Type B pancreatic cell (in vitro differentiated cells): ENCODE results near the gene TMEM255B. TPM values are rescaled to one million over a fixed set of nuclear protein-coding genes. Genes with fewer than 3 reads are reported as not detected.
A peak's percentile ranks its signal among the peaks of the same experiment; 100 is the strongest.
"Not testable (repeated sequence)": the region's sequence is repeated elsewhere in the genome, so short reads cannot be mapped to it uniquely, and the experiment has no call there.

Experiments used
- DNase-seq: peaks from one replicate; pipeline ENCODE4 v3.0.0; 2021; ENCODE audit warnings: mixed read lengths; ENCODE audit not compliant: unreplicated experiment; ENCODE audit errors: extremely low spot score
- H3K27ac Mint-ChIP-seq: 2 replicates; pipeline ENCODE4 v1.8.0; 2021; ENCODE audit warnings: mild to moderate bottlenecking, mixed read lengths
- H3K27me3 Mint-ChIP-seq: 2 replicates; pipeline ENCODE4 v1.8.0; 2021; ENCODE audit warnings: mixed read lengths
- H3K36me3 Mint-ChIP-seq: 2 replicates; pipeline ENCODE4 v1.8.0; 2021; ENCODE audit warnings: mixed read lengths
- H3K4me1 Mint-ChIP-seq: one replicate; pipeline ENCODE4 v1.8.0; 2021; ENCODE audit warnings: mixed read lengths; ENCODE audit not compliant: unreplicated experiment
- H3K4me3 Mint-ChIP-seq: 2 replicates; pipeline ENCODE4 v1.8.0; 2021; ENCODE audit warnings: mild to moderate bottlenecking, mixed read lengths
- H3K9me3 Mint-ChIP-seq: 2 replicates; pipeline ENCODE4 v1.8.0; 2021; ENCODE audit warnings: mixed read lengths
- total RNA-seq: library from RNA; stranded (reverse); gene quantifications from 2 replicates; pipeline ENCODE4 v1.2.1, GENCODE V29; 2021; ENCODE audit warnings: low replicate concordance
- TF ChIP-seq, protein P1 (sequence below): fragments of 200-600 bp; sonication (generic); conservative IDR thresholded peaks from 2 replicates; pipeline ENCODE4 v1.5.0; 2021; ENCODE audit warnings: antibody characterized with exemption, mild to moderate bottlenecking

The TMEM255B gene
- total RNA-seq, 1 donor from 2014 or later = 0.92 TPM

DNA sequence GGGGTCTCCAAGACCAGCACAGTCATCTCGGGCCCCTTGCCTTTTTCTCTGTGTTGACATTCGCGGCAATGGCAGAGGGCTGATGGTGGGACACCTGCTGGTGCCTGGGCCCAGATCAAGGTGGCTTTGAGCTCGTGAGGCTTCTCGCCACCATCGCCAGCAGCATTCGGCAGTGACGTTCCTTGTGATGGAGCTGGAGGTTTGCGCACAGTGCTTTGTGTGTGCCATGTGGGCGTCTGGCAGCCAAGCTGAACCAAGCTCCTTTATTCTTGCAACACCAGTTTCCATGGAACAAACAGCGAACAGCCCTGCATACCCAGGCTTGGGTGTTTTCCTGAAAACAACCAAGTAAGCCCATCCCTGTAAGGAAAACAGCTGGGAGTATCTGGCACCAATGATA lies 9.1 kb upstream of the TMEM255B start:
- TF ChIP-seq, protein P1, sequence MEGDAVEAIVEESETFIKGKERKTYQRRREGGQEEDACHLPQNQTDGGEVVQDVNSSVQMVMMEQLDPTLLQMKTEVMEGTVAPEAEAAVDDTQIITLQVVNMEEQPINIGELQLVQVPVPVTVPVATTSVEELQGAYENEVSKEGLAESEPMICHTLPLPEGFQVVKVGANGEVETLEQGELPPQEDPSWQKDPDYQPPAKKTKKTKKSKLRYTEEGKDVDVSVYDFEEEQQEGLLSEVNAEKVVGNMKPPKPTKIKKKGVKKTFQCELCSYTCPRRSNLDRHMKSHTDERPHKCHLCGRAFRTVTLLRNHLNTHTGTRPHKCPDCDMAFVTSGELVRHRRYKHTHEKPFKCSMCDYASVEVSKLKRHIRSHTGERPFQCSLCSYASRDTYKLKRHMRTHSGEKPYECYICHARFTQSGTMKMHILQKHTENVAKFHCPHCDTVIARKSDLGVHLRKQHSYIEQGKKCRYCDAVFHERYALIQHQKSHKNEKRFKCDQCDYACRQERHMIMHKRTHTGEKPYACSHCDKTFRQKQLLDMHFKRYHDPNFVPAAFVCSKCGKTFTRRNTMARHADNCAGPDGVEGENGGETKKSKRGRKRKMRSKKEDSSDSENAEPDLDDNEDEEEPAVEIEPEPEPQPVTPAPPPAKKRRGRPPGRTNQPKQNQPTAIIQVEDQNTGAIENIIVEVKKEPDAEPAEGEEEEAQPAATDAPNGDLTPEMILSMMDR = no peak
- Mint-ChIP-seq H3K27ac (no peak overlapping the region), H3K4me1 (peaks cover 4% of the 10 kb centered on the region), H3K9me3 (no peaks in the 10 kb centered on the region), H3K36me3 (no peaks in the 10 kb centered on the region), H3K27me3 (peaks cover 3% of the 10 kb centered on the region), H3K4me3 (no peak overlapping the region)
- DNase-seq = no peak

DNA sequence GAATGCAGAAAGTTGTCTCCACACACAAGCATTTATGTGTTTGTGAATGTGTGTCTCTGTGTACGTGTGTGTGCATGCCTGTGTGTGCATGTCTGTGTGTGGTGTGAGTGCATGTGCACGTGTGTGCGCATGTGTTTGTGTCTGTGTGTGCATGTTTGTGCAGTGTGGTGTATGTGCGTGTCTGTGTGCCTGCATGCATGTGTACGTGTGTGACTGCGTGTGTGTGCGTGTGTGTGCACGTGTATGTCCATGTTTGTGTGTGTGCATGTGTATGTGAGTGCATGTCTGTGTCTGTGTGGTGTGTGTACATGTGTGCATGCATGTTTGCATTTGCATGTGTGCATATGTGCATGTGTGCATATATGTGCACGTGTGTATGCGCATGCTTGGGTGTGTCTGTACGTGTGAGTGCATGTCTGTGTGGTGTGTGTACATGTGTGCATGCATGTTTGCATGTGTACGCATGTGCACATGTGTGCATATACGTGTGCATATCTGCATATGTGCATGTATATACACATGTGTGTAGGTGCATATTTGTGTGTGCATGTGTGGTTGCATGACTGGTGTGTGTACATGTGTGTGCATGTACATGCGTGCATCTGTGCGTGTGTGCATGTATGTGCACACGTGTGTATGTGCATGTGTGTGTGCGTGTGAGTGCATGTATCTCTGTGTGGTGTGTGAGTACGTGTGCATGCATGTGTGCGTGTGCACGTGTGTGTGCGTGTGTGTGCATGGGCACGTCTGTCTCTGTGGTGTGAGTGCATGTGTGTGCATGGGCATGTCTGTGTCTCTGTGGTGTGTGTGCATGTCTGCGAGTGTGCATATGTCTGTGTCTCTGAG lies 8.2 kb upstream of the TMEM255B start:
- Mint-ChIP-seq H3K4me3 (no peak overlapping the region), H3K9me3 (no peaks in the 10 kb centered on the region), H3K4me1 (peaks cover 4% of the 10 kb centered on the region), H3K27ac (peak overlapping the region; percentile 30), H3K27me3 (peaks cover 3% of the 10 kb centered on the region), H3K36me3 (no peaks in the 10 kb centered on the region)
- DNase-seq = no peak
- TF ChIP-seq, protein P1 = no peak

DNA sequence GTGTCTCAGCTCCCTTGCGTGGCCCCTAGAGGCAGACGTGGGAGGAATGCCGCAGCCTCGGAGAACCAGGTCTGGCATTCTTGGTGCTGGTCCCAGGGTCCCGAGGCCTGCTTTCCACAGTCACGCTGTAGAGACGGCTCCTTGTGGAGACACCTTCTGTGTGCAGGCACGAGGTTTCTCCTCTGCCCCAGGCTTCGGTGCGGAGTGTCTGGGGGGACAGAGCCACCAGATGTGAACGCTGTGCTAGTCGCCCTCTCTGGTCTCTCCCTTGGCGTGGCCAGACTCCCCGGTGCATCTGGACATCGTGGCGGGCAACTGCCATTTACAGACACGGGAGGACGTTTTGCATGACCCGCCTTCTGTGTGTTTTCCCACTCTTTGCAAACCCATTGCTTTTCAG lies 7.5 kb upstream of the TMEM255B start:
- Mint-ChIP-seq H3K27me3 (peaks cover 3% of the 10 kb centered on the region), H3K36me3 (no peaks in the 10 kb centered on the region), H3K9me3 (no peaks in the 10 kb centered on the region), H3K4me1 (no peaks in the 10 kb centered on the region), H3K27ac (no peak overlapping the region), H3K4me3 (no peak overlapping the region)
- TF ChIP-seq, protein P1 = no peak
- no peak for DNase-seq

DNA sequence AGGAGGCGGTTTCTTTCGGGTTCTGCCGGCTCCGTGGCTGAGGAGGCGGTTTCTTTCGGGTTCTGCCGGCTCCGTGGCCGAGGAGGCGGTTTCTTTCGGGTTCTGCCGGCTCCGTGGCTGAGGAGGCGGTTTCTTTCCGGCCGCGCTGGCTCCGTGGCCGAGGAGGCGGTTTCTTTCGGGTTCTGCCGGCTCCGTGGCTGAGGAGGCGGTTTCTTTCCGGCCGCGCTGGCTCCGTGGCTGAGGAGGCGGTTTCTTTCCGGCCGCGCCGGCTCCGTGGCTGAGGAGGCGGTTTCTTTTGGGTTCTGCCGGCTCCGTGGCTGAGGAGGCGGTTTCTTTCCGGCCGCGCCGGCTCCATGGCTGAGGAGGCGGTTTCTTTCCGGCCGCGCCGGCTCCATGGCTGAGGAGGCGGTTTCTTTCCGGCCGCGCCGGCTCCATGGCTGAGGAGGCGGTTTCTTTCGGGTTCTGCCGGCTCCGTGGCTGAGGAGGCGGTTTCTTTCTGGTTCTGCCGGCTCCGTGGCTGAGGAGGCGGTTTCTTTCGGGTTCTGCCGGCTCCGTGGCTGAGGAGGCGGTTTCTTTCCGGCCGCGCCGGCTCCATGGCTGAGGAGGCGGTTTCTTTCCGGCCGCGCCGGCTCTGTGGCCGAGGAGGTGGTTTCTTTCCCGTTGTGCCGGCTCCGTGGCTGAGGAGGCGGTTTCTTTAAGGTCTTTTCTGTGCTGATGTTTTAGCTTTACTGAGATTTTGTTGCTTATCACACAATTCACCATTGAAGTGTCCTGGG lies 6.6 kb upstream of the TMEM255B start:
- not testable (repeated sequence) for H3K4me1 Mint-ChIP-seq, H3K27me3 Mint-ChIP-seq, H3K9me3 Mint-ChIP-seq, H3K4me3 Mint-ChIP-seq, DNase-seq, H3K27ac Mint-ChIP-seq, H3K36me3 Mint-ChIP-seq

DNA sequence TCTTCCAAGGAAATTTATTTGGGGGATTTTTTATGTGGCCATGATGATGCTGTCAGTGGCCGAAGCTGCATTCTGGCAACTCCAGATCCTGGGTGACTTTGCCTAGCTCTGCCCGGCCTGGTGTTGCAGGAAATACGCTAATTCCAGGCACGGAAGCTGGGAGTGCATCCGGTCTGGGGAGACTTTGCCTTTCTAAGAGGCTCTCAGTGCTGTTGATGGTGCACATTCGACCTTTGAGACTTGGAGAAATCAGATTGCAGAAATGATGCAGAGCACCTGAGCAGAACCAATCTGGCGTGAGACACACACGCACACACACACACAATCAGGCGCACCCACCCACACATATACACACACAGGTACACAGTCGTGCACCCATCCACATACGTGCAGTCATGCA lies 5.9 kb upstream of the TMEM255B start:
- Mint-ChIP-seq H3K27me3 (peaks cover 10% of the 10 kb centered on the region), H3K4me1 (no peaks in the 10 kb centered on the region), H3K4me3 (no peak overlapping the region), H3K9me3 (no peaks in the 10 kb centered on the region), H3K36me3 (peaks cover 4% of the 10 kb centered on the region), H3K27ac (no peak overlapping the region)
- no peak for DNase-seq
- TF ChIP-seq, protein P1 = no peak

DNA sequence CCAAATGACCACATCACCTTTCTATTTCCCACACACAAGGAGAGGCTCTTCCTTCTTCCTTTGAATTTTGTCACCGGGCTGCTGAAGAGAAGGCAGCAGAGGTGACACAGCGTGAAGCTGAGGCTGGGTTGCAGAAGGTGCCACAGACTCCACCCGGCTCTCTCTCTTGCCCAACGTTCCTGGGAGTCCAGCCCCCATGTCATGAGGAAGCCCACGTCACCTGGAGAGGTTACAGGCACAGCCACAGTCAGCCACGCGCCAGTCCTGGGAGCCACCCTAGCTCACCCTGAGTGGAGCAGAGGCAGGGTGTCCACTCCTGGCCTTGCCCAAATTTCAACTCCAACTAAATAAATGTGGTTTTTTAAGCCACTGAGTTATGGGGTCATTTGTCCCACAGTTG lies 4.8 kb upstream of the TMEM255B start:
- no peak for DNase-seq
- TF ChIP-seq, protein P1 = no peak
- H3K27ac Mint-ChIP-seq = no peak overlapping the region
- H3K27me3 Mint-ChIP-seq = peaks cover 15% of the 10 kb centered on the region
- H3K36me3 Mint-ChIP-seq = peaks cover 4% of the 10 kb centered on the region
- H3K4me3 Mint-ChIP-seq = no peak overlapping the region
- H3K9me3 Mint-ChIP-seq = no peaks in the 10 kb centered on the region
- H3K4me1 Mint-ChIP-seq = no peaks in the 10 kb centered on the region
